ENCODE measurements around the gene NANOS2.
"Not testable (repeated sequence)": the region's sequence is repeated elsewhere in the genome, so short reads cannot be mapped to it uniquely, and the experiment has no call there.

Gene NANOS2

DNA sequence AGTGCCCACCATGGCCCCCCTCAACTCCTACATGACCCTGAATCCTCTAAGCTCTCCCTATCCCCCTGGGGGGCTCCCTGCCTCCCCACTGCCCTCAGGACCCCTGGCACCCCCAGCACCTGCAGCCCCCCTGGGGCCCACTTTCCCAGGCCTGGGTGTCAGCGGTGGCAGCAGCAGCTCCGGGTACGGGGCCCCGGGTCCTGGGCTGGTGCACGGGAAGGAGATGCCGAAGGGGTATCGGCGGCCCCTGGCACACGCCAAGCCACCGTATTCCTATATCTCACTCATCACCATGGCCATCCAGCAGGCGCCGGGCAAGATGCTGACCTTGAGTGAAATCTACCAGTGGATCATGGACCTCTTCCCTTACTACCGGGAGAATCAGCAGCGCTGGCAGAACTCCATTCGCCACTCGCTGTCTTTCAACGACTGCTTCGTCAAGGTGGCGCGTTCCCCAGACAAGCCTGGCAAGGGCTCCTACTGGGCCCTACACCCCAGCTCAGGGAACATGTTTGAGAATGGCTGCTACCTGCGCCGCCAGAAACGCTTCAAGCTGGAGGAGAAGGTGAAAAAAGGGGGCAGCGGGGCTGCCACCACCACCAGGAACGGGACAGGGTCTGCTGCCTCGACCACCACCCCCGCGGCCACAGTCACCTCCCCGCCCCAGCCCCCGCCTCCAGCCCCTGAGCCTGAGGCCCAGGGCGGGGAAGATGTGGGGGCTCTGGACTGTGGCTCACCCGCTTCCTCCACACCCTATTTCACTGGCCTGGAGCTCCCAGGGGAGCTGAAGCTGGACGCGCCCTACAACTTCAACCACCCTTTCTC lies 42.3 kb downstream of the NANOS2 start:
- TF ChIP-seq, protein P1, sequence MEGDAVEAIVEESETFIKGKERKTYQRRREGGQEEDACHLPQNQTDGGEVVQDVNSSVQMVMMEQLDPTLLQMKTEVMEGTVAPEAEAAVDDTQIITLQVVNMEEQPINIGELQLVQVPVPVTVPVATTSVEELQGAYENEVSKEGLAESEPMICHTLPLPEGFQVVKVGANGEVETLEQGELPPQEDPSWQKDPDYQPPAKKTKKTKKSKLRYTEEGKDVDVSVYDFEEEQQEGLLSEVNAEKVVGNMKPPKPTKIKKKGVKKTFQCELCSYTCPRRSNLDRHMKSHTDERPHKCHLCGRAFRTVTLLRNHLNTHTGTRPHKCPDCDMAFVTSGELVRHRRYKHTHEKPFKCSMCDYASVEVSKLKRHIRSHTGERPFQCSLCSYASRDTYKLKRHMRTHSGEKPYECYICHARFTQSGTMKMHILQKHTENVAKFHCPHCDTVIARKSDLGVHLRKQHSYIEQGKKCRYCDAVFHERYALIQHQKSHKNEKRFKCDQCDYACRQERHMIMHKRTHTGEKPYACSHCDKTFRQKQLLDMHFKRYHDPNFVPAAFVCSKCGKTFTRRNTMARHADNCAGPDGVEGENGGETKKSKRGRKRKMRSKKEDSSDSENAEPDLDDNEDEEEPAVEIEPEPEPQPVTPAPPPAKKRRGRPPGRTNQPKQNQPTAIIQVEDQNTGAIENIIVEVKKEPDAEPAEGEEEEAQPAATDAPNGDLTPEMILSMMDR (IDR thresholded peaks at IDR 0.05; ENCODE audit: borderline replicate concordance, insufficient read depth, low read depth, low read length), result no peak
- no peak overlapping the region for H3K4me3 ChIP-seq (ENCODE audit: low read depth, low read length)

DNA sequence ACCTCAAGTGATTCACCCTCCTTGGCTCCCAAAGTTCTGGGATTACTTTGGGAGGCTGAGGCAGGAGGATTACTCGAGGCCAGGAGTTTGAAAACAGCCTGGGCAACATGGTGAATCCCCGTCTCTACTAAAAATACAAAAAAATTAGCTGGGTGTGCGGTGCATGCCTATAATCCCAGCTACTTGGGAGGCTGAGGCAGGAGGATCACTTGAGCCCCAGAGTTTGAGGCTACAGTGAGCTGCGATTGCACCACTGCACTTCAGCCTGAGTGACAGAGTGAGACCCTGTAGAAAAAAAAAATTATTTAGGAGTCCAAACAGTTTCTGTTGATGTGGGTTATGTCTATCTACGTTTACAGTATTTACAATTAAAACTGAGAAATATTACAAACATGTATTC lies 43.8 kb downstream of the NANOS2 start:
- TF ChIP-seq, protein P1 (IDR thresholded peaks at IDR 0.05; ENCODE audit: borderline replicate concordance, insufficient read depth, low read depth, low read length), result no peak

DNA sequence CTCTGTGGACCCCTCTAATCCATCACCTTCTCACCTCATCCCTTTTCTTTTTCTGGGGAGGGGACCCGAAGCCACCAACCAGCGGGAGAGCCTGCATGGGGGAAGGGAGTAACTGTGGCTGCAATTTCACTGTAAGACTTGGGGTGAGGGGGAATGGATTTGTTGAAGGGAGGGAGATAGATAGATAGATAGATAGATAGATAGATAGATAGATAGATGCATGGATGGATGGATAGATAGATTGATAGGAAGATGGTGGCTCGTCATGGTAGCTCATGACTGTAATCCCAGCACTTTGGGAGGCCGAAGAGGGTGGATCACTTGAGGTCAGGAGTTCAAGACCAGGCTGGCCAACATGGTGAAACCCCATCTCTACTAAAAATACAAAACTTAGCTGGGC lies 47.3 kb downstream of the NANOS2 start:
- not testable (repeated sequence) for H3K4me3 ChIP-seq (ENCODE audit: low read depth, low read length)

More for the DNA sequence above, 43.8 kb downstream of the NANOS2 start:
- no peak overlapping the region for H3K4me3 ChIP-seq (ENCODE audit: low read depth, low read length)

DNA sequence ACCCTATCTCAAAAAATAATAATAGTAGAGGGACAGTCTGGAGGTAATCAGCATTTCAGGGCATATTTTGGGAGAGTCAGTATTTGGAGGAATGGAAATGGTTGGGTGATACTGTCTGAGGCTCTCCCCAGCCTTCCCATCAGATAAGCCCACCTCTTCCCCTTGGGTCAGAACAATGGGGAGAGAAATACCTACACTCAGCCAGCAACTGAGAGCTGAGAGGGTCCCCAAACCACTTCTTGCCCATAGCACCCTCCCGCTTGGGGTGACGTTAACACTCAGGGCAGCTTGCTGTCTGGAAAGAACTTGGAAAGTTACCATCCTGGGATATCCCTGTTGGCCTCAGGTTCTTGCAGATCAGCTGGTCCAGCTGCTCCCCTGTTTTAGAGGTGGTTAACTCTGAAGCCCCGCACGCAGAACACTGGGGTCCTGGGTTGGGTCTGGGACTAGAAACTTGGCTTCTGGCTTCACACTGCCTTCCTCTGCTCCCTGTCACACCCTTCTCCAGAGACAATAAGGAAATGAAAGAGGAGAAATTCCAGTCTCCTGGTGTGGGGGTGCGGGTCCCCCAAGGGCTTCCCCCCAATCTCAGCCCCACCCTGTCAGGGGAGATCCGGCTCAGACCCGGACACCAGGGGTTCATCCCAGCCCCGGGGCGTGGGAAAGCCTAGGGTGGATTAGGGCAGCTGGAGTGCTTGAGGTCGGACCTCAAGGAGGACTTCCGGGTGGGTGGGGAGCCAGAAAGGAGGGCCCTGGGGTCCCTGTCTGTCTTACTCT lies 48.0 kb downstream of the NANOS2 start:
- H3K4me3 ChIP-seq (ENCODE audit: low read depth, low read length), result no peak overlapping the region
- TF ChIP-seq, protein P1 (IDR thresholded peaks at IDR 0.05; ENCODE audit: borderline replicate concordance, insufficient read depth, low read depth, low read length), result no peak

DNA sequence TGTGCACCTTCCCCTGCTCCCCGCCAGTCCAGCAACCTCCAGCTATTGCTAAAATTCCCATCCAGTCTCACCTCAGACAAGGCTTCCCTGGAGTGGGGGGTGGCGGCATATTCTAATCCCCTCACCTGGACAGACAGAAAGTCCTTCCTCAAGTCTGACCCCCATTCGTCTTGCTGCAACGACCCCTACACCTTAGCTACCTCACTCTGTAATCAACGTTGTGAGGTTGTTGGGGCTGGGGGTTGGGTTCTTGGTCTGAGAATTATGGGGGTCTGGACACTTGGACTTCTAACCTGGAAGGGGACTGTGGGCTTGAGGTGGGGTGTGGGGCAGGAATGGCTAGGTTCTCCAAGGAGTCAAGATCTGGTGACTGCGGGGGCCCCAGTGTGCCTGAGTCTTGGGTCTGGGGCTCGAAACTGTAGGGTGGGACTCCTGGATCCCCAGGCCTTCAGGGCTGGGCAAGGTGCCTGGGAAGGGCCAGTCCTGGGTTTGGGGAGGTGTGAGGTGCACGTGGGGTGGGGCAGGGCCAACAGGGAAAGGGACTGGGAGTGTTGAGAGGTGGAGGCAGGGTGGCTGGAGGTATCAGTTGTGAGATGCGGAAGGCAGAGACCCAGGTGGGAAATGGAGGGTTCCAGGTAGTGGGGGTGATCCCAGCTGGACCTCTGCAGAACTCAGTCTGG lies 49.2 kb downstream of the NANOS2 start:
- TF ChIP-seq, protein P1 (IDR thresholded peaks at IDR 0.05; ENCODE audit: borderline replicate concordance, insufficient read depth, low read depth, low read length), result no peak
- no peak overlapping the region for H3K4me3 ChIP-seq (ENCODE audit: low read depth, low read length)

DNA sequence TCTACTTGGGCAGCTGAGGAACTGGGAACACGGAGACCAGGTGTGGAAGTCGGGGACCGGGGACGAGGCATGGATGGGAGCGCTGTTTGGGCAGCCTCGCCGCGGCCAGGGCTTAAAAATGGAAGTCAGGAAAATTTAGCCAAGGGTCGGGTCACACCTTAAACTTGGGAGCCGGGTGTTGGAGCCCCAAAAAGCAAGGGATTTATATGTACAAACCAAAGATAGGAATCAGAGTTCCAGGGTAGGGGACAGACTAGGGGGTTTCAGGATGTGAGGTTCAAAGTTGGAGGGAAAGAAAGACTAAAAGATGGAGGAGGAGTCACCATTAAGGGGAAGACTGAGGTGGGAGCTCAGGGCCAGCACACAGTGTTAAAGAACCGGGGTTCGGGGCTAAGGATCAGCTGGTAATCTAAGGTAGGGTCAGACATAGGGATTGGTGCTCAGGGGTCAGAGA lies 49.9 kb downstream of the NANOS2 start:
- TF ChIP-seq, protein P1 (IDR thresholded peaks at IDR 0.05; ENCODE audit: borderline replicate concordance, insufficient read depth, low read depth, low read length), result no peak
- H3K4me3 ChIP-seq (ENCODE audit: low read depth, low read length), result no peak overlapping the region
